CD4-positive, alpha-beta T cell treated with Interleukin-4 for 4 hours (primary cell): ENCODE data around the gene SCNN1A.

ENCODE experiments used
- DNase-seq: peaks from one replicate; pipeline ENCODE4 v3.0.0-alpha.2; 2020

Gene SCNN1A

DNA sequence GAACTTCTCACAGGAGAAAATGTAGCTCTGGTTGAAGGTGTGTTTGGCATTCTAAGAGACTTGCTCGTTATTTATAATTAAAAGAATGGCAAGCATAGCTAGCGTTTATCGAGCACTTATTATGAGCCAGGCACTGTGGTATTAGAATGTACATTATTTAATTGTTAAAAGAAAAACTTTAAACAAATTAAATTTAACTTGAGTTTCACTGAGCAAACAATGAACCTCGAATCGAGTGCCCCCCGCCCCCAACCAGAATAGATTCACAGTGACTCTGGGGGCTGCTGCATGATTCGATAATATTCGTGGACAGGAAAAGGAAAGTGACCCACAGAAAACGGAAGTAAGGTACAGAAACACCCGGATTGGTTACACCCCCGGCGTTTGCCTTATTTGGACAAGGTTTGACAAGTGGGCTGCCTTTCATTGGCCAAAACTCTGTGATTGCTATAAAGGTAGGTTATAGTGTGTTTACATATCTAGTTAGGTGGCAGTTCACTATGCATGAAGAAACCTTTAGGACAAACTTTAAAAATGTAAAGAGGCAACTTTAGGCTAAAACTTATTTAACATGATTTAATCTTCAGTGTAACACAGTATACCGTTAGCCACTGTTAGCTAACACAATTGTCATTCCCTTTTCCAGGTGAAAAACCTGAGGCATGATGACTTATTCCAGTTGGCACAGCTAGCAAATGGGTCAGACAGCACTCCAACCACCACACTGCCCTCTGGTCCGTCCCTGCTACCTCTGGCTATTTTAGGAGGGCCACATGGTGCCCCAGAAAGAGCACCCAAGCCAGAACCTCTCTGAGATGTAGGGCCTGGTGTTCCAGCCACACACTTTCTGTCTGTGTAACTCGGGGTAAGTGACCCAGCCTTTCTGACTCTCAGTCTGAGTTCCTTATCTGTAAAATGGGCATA lies 7.1 kb downstream of the SCNN1A start:
- DNase-seq = peak; percentile 37

DNA sequence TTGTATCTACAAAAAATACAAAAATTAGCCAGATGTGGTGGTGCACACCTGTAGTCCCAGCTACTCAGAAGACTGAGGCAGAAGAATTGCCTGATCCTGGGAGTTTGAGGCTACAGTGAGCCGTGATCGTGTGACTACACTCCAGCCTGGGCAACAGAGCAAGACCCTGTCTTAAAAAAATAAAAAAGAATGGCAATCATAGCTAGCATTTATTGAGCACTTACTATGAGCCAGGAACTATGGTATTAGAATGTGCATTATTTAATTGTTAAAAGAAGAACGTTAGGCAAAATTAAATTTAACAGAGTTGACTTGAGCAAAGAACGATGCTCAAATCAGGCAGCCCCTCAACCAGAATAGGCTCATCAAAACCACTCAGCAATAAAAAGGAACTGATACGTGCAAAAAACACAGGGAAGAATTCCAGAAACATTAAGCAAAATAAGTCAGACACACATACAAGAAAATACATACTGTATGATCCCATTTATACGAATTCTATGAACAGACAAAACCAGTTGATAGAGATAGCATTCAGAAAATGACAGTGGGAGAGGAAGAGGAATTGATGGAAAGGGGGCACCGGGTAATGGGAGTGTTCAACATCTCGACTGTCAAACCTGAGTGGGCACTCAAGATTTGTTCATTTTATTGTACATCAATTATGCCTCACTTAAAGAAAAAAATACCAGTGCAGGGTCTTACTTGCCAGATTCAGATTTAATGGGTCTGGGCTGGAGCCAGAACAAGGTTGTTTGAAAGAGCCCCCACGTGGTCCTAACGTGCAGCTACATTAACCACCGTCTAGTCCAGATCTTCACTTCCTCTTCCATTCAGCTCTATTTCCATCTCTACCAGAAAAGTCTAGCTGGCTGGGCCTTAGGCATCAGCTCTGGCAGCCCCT lies 8.0 kb downstream of the SCNN1A start:
- peak; percentile 57 for DNase-seq

DNA sequence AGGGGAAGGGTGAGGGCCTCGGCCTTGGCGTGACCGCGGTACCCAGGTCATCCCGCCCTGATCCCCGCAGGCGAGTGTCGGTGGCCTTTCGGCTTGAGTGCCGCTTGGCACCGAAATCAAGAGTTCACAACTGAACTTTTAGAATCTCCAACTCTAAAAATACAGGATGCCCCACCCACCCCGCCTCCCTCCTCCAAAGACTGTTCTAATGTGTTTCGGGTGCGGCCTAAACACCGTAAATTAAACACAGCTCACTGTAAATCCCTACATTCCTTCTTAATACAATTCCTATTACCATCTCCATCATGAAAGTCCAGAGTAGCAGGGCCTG lies 11.4 kb downstream of the SCNN1A start:
- no peak for DNase-seq

DNA sequence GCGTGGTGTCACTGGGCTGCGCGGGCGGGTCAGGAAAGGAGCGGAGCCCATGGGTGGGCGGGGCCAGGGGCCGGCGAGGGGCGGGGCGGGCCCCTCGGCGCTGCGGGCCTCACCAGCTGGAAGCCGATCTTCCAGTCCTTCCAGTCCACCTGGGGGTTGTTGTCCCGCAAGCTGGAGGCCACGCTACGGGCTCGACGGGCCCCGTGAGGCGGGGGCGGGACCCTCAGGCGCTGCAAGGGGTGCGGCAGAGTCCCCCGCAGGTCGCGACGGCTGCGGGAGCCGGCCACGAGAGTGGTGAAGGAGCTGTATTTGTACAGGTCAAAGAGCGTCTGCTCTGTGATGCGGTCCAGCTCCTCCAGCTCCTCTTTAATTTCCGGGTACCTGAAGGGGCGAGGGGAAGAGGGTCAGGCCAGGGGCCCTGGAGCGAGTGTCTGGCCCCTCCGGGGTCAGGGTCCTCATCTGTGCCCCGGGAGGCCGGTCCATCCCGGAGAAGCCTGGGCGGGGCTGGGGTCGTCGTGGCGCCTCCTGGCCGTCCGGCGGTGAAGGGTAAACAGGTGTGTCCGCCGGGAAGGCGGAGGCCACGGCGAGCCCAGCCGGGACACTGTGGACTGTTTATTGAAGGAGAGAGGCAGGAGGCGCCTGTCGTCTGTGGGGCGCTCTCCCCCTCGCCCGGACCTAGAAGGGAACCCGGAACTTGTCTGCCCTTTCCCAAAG lies 11.9 kb downstream of the SCNN1A start:
- peak; percentile 55 for DNase-seq

DNA sequence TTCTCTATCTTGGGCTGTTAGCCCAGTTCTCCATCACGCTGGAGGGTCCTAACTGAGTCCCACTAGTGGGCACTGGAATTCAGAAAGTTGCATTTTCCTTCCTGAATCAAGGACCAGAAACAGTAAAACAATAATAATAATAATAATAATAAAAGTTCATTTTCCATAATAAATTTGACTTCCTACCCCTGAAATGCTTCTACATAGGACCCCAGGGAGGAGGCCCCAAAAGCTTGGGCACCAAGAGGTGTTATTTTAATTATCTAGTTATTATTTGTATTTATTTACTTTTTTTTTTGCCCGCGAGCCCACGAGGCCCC lies 12.4 kb downstream of the SCNN1A start:
- no peak for DNase-seq

DNA sequence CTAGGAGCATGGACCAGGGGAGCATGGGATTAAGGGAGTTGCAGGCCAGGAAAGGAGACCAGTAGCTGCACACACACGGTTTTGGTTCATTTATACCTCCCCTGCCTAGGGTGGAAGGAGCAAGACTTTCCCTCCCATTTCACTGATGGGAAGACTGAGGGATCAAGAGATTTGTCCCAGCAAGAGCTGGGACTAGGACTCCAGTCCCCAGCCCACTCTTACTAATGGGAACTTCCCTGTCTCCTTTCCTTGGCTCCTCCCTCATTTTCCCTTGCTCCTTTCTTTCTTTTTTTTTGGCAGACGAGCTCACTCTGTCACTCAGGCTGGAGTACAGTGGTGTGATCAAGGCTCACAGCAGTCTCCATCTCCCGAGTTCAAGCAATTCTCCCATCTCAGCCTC lies 13.0 kb downstream of the SCNN1A start:
- DNase-seq = no peak

DNA sequence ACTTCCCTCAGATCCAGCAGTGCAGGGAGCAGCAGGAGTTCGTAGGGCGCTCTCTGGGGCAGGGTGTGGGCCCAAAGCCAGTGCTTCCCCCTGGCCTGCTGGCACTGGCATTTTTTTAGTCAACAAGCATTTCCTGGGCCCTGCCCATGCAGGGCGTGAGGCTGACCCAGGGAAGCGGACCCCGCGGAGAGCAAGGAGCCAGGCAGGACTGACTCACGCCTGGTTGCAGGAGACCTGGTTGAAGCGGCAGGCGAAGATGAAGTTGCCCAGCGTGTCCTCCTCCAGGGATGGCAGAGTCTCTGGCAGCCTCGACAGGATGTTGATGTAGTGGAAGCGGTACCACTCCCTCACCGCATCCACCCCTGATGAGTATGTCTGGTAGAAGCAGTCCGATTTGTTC lies 13.5 kb downstream of the SCNN1A start:
- DNase-seq = no peak

DNA sequence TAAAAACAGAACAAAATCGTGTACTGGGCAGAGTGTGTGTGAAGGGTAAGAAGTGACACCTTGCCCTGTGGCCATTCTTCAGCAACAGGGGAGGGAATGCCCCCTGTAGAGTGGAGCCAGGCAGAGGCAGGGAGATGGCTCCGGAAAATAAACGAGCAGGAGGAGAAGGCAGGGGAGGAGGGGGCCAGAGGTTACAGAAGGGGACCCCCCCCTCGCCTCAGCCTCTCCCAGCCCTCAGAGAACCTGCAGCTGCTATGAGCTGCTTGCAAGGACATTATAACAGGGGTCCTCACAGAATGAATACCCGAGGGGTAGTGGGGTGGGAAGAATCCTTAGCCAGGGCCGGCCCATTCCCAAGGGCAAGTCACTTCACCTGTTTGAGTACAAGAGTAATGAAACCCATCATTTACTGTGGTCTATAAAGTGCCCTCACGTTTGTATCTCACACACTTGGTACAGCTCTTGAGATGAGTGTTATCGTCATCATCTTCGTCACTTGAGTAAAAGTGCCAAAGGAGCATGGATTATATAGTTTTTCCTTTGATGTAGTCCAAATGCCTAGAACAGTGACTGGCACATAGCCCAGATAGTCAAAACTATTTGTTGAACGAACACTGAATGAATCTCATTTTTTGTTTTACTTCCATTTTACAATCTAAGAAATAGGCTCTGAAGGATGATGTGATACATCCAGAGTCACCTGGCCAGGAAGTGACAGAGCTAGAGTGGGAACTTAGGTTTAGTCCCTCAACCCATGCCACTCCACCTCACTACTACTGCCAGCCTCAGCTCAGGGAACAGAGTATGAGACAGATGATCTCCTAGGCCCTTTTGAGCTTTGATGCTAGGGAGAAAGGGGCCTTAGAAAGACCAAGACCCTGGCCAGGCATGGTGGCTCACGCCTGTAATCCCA lies 14.5 kb downstream of the SCNN1A start:
- DNase-seq = no peak

DNA sequence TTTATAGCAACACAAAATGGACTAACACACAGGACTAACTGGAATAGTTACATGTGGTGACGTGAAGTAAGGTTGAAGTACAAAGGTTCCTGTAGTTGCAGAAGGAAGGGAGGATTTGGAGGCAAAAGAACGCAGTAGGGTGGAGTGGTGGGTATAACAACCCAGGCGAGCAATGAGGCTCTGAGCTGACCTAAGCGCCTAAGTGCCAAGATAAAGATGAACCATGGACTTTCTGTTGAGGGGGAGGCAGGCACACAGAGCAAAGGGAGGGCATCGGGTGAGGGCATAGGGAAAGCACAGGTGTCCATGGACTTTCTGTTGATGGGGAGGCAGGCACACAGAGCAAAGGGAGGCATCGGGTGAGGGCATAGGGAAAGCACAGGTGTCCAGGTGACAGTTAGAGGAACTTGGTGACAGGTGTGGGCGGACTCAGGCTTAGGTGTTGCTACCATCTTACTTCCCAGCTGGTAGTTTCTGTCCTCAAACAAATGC lies 15.2 kb downstream of the SCNN1A start:
- DNase-seq = no peak

DNA sequence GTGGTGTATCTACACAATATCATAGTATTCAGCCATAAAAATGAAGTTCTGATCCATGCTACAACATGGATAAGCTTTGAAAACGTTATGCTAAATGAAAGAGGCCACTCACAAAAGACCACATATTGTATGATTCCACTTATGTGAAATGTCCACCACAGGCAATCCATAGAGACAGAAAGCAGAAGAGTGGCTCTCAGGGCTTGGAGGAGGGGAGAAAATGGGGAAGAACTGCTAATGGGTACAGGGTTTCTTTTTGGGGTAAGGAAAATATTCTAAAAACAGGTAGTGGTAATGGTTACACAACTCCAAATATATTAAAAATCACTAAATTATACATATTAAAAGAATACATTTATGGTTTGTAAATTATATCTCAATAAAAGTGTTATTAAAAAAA lies 16.5 kb downstream of the SCNN1A start:
- no peak for DNase-seq

DNA sequence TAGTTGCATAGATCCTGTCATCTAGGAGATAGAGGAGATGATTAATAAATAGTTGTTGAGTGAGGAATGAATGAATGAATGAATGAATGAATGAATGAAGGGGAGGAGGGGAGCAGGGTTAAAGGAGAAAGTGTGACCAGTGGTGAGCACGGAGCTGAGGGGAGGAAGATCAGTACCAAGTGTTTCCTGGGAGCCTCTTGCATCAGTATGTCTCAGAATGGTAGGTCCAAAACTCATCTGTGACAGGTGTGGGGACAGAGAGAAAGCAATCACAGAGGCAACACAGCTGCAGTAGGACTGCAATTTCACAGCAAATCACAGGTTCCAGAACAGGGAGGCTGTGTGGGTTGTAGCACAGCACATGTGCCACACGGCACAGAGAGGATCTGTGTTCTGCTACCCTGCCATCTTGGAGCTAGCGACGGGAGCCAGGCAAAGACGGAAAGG lies 19.0 kb downstream of the SCNN1A start:
- DNase-seq = no peak

DNA sequence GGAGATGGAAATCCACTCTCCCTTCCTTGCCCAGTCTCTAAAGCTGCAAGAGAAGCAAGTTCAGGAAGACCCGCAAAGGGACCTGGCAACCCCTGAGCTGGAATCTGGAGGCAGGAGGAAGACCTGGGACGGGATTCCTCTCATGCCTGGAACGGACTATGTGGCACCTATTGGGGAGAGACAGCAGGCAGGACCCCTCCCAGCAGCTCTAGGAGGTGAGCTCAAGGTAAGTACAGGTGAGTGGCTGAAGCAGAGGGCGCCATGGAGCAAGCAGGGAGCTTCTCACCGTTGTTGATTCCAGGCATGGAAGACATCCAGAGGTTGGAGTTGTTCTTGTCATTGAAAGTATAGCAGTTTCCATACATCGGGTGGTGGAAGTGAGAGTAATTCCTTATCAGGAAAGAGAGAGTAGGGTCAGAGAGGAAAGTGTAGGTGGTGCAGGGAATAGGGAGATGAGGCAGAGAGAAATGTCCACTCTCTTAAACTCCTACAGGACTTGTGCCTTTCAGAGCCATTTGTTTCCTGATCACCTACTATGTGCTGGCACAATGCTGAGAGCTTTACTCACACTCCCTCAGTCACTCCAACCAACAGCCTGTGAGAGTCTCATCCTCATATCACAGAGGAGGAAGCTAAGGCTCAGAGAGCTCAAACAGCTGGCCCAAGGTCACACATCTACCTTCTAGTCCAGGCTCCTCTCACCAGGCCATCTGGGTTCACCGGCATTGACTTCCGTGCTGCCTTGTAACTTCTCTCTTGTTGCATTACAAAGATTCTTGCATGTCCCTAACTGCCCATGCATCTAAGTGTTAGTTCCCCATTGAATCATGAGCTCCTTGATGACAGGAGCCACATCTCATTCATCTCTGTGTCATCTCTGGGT lies 19.6 kb downstream of the SCNN1A start:
- no peak for DNase-seq

DNA sequence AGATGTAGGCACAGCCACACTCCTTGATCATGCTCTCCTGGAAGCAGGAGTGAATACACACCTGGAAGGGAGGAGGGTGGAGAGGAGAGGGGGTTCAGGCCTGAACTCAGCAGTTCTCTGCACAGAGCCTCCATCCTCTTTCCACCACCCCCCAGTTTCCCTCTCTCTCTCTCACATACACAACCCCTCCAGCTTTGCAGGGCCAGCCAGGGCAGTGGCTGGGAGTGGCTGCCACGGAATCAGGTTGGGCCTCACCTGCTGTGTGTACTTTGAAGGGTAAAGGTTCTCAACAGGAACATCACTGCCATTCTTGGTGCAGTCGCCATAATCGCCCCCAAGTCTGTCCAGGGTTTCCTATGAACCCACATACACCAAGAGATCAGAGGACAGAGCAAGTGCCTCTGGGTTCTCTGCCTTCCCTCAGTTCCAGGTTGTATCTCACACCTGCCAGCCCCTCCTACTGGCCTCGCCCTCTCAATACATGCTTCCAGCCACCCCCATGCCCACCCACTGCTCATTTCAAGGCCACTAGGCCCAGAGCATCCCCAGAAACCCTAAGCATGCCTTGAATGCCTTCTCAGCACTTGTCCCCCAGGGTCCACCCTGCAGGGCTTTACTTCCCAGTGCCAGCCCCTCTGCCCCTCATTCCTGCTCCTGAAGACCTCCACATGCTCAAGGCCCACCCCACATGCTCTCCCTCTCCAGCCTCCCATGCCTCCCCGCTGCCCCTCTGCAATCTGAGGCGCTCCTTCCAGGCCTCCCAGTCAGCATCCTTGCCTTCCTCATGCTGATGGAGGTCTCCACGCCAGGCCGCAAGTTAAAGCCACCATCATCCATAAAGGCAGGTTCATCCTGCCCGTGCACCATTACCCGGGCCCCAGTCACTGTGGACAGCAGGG lies 20.6 kb downstream of the SCNN1A start:
- no peak for DNase-seq

DNA sequence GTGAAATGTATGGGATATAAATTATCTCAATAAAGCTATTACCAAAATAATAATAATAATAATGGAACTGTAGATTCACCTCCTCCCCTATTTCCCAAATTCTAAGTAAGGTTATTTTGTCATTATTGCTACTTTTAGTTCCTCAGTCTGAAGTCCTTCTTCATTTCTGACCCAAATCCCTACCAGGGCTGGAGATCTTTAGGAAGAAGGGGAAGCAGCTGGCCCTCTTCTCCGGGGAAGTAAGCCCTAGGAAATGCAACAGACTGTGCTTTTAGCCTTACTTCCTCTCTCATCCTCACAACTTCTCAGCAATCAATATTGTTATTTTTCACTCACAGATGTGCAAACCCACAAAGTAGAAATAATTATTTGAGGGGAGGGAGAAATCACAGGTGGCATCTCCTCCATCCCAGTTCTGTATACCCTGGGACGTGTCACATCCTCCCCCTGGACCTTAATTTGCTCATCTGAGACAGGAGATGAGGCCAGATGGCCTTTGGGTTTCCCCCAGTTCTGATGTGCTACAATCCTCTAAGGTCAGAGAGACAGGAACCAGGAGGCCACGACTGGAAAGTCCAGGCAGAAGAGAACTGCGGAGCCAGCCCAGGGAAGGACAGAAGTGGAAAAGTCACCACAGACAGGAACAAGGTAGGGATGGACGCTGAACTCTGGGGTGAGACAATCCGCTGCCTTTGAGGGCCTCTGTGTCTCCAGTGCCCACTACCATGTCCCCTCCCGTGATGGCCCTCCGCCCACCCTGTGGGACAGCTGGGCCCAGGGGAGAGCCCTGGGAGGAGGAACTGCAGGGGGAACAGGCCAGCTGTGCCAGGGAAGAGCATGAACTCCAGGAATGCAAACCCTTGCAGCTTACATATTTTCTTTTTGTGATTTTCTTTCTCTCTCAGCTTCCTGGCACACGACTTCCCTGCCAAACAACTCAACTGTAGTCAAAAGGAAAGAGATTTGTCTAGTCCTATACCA lies 22.9 kb downstream of the SCNN1A start:
- DNase-seq = no peak

DNA sequence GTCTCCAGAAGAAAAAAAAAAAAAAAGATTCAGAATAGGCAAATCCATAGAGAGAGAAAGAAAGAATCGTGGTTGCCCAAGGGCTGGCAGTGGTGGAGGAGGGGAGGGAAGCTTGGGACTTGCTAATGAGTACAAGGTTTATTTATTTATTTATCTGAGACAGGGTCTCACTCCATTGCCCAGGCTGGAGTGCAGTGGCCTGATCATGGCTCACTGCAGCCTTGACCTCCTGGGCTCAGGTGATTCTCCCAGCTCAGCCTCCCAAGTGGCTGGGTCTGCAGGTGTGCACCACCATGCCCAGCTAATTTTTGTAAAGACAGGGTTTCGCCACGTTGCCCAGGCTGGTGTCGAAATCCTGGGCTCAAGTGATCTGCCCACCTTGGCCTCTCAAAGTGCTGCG lies 23.7 kb downstream of the SCNN1A start:
- no peak for DNase-seq

DNA sequence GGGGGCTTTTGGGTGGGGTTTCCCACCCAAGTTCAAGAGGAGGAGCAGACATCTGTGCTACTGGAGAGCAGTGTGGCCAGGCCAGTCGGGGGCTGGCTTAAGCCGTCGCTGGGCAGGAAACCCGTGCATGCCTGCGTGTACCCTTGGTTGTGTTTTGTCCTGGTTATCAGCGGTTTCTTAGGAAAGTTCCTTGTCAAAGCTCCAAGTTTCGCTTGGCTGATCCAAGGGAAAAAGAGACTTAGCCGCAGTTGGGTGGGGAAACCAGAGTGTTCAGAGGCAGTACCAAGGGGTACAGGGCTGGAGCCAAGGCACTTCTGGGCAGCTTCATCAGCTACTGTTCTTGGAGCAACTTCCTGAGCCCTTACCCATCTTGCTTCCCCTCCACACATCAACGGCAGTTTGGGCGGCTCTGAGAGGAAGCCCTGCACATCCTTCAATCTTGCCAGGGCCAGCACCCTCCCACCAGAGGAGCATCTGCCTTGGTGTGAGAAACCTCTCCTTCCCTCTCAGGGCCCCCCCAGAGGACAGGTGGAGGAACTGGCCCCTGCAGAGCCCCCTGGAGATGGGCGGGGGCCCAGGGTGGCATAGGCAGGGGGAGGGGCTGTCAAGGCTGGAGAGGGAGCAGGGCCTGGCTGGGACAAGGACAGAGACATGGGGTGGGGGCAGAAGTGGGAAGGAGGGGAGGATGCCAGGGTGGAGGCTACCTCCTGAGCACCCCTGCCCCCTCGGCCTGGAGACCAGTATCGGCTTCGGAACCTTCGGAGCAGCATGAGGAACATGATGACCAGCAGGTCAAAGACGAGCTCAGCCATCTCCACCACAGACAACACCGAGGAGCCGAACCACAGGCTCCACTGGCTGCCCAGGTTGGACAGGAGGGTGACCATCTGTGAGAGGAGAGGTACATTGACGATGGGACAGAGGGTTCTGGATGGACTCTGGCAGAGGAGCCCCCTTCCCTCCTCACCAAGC lies 27.7 kb downstream of the SCNN1A start:
- no peak for DNase-seq

DNA sequence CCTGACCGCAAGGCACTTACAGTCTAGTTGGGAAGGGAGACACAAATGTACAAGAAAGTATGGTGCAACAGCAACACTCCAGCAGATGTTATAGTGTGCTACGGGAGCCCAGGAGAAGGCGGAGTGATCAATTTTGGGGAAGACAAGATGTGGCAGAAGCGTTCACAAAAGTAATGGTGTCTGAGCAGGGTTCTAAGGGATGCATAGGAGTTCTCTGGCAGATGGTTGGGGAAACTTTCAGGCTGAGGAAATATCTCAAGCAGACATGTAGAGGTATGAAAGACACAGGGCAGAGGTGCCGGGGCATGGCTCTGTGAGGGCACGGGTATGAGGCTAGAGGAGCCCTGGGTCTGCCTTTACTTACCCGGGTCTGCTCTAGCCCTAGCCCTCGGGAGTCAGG lies 28.4 kb downstream of the SCNN1A start:
- no peak for DNase-seq
